NCI-H2227 (cell line): ENCODE measurements around the gene GLIS1.
A peak's percentile ranks its signal among the peaks of the same experiment; 100 is the strongest.

Source experiments
- DNase-seq: peaks from one replicate; lab custom pipeline; 2025; ENCODE audit not compliant: unreplicated experiment; lab: John Stamatoyannopoulos, UW

The GLIS1 gene

DNA sequence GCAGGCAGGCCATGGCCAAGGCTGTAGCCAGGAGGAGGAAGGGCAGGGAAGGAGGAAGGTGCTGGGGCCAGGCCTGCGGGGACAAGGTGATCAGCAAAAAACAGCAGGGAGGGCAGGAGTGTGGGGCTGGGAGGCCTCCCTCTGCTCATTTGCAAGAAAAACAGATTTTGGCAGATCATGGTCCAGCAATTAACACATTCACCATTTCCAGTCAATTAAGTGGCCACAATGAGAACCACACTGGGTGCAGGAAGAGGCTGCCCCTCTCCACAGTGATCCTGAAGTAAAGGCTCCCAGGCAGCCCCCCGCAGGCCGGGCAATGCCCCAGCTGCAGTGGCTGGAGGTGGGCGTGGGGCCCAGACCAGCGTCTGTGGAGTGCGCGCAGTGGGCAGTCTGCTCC, 225.1 kb downstream of the GLIS1 start:
- DNase-seq = no peak

DNA sequence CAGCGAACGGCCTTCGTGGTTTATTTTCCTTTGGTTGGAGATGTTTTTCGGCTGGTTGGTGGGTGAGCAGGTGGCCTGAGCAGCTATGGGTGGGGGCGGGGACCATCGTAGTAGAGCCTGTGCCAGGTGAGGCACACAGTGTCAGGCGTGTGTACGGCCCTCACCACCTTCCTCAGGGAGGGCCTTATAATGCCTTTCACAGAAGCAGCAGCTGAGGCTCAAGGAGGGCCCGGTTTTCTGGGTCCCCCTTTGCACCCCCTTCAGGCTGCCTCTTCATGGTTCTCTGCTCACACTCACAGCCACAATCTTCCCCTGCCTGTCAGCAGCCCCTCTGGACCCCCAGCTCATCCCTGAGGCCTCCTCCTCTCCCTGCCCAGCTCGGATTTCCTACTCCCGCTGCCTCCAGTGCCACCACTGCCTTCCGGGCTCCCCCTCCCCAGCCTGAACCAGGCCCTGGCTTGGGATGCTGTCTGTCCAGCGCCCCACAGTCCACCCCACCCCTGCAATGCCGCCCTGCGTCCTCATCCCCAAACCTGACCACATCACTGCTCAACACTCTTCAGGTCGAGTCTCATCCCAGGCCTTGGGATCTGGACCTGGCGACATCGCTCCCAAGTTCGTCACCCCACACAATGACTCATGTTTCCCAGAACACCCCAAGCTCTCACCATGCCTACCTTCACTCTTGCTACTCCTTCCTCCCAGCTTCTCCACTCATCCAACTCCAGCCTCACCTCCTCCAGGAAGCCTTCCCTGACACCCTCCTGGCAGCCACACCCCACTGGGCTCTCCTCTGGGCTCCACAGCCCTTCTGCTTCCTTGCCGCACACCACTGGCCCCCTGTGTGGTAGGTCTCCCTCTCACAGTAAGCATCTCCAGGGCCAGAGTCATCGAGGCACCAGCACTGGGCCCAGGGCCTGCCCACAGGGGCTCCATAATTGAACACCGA, 225.9 kb downstream of the GLIS1 start:
- no peak for DNase-seq

DNA sequence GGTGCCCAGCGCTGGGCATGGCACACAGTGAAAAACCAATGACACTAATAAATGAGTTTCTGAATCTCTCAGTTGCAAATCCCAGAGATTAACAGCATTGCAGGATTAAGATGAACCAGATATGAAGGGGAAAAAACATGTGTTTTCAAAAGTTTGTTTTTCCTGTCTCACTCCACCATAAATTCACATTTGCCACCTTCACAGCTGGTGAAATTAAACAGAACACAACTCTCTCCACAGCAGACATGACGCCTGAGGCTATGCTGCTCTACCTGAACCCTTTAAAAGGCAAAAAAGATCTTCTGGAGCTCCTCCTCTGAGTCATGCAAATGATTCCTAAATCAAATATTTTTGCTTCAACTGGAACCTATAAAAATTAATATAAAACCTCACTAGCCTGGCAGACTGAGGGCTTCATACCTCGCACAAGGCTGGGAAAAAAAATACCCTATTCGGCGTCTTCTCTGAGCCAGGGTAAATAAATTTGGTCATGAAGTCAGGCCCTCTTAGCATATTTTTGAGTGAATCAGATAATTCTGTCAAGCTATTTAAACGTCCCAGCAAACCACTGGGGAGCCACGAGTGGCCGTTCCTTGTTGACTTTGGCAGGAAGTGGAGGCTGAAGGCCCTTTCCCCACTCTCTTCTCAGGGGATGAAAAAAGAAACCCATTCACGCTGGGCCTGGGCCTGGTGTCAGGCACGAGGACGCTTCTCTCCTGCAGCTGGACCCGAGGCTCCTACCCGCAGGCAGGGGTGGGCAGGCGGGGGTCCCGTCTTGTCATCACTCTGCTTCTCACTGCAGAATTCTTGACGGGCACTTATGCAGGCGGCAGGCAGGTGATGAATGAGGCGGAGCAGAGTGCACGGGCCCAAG, 226.8 kb downstream of the GLIS1 start:
- DNase-seq = no peak

DNA sequence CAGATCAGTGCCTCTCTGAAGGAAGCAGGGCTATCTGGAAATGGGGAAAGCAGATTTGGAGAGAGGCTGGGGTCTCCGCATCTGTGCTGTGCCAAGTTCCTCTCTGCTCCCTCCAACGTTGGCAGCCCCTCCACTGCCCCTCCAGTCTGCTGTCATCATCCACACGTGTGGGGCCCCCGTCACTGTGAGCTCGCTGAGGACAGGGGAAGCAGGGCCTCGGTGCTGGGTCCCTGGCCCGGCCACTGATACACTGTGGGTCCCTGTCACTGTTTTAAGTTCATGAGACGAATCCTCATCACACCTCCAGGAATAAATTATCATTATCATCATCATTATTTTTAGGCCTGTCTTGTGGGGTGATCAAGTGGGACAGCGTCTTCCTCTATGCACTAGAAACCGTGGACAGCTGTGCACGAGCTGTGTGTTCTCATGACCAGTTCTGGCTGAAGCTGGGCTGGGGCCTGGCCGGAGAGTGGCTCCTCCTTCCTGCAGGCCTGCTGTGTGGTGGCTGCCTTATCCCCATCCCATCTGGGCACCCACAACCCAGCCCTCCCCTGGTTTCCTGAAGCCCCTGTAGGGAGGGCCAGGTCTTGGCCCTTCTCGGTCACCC, 227.5 kb downstream of the GLIS1 start:
- DNase-seq = no peak

DNA sequence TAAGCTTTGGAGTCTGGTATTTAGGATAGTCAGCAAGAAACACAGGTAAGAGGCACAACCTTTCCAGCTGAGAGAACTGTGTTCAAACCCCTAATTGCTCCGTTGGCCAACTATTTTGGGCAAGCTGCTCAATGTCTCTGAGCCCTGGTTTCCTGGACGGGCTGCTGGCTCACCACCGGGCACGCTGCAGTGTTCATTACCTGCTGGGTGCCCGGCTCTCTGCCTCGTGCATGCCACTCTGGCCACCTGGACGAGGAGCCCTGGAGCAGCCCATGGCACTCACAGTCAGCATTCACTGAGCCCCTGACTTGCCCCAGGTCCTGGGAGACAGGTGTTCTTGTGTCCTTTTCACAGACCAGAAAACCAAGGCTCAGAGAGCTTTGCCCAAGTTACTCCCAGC, 228.7 kb downstream of the GLIS1 start:
- DNase-seq = no peak

DNA sequence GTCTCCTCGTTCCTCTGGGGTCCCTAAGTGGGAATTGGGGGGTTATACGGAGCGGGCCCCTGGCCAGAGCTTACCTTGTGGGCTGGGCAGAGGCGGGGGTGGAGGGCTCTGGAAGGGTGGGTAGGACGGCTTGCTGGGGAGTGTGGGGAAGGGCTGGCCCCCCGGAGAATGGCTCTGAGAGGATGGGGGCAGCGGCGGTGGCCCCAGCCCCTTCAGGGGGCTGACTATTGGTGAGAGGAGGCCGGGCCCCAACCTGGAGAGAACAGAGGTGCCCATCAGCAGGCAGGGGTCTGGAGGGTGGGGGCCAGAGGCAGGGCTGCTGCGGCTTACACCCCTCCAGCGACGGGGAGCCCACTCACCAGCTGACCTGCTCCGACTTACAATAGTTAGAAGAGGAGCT, 229.2 kb downstream of the GLIS1 start:
- DNase-seq = no peak

DNA sequence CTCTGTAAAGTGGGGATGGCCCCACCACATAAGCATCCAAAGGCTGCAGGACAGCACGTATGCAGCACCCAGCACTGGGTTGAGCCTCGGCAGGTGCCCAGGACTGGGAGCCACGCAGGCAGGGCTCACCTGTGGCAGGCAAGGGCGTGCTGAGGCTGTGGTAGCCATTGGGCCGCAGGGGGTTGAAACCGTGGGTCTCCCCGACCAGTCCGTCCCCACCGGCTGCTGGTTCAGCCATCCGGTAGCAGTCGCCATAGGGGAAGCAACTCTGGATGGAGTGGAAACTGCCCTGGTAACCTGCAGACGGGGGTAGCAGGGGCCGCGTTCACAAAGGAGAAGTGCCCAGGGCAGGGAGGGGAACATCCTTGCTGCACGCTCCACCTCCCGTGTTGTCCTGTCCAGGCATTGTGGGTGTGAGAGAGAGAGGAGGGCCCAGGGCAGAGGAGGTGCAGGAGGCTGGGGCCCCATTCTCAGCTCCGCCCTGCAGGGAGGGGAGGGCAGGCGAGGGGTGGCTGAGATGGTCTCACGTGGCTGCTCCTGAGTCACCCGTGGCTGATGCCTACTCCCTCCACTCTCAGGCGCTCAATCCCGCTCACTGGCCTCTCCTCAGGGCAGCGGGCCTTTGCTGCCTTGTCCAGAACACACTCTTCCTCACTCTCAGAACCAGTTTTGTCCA, 229.8 kb downstream of the GLIS1 start:
- DNase-seq = no peak

DNA sequence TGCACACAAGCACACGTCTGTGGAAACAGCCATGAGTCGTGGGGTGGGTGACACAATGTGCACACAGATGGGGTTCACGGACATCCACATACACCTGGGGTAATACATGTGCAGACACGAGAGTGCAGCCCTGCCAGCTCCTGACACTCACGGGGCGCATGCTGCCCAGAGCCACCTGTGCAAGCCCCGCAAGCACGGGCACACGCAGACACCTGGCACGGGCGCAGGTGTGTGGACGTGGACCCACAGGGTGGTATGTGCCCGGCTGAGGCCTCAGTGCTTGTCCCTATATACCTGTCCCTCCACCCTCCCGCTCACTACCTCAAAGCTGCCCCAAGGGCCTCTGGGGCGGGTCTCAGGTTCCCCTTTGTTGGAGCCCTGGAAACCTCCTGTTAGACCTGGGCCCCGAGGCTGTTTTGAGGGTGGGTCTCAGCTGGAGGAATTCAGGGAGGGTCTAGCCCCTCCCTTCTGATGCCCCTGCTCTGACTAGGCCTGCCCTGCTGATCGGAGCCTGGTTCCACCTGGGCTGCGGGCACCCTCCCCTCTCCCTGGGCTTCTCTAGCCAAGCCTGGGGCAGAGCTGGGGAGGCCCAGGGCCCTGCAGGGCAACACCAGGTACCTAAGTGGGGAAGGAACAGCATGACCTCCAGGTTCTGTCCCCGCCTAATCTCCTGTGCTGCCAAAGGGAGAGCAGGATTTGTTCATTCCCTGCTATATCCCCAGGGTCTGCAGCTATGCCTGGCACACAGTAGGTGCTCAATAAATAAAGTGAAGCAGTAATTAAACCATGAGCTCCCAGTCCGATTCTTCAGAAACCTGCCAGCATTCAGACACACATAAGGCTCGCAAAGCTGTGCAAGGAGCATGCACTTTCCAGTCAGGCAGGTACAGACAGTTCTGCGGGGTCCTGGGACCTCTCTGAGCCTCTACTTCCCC, 230.6 kb downstream of the GLIS1 start:
- DNase-seq = no peak

DNA sequence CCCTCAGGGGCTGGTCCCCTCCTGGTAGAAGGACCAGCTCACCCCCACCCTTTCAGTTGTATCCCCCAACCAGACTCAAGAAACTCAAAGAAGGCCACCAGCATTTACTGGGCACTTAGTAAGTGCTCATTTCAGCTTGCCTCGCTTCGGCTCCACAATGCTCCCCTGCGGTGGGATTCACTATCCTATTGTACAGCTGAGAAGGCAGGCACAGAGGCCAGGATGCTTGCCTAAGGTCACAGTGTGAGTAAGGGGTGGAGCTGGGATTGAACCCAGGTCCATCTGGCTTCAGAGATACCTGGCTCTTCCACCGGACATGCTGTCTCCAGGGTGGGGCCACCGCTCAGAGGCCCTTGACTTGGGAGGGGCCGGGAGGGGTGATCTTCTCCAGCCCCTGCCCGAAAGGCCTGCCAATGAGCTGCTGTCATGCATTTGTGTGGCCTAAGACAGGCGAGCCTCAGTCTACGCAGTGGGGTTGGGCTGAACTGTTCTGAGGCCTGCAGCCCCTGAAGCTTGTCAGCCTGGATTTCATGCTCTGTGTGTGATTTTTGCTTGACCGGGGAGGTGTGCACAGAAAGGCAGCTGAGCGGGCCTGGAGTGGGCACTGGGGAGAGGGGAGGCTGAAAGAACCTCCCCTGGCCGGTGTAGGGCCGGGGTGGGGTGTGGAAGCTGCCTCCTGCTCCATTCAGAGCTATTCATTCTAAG, 231.7 kb downstream of the GLIS1 start:
- DNase-seq = no peak

DNA sequence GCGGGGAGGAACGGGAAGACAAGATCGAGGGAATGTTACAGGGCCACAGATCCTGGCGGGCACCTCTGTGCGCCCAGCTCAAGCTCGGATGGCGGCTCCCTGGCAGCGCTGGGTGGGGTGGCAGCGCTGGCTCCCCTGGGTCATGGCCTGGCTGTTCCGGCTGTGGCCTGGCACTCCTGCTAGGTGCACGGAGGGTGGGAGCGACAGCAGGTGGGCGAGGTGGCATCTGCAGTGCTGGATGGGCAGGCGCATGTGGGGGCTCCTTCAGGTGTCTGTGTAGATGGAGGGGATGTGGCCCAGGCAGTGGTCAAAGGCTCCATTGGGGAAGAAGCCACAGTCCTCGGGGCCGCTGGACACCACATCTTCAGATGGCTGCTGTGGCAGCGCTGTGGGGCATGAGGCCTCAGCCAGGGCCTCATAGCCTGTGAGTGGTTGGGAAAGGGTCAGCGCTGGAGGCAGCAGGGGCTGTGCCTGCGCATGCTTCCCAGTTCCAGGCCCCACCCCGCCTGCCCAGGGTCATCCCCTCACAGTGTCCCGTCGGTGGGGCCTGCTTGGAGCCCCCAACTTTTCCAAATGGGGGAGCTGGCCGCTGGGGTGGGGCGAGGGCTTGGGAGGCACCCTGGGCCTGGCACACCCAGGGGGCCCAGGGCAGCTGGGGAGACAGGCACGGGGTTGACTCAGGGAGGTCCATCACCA, 232.5 kb downstream of the GLIS1 start:
- DNase-seq = no peak

DNA sequence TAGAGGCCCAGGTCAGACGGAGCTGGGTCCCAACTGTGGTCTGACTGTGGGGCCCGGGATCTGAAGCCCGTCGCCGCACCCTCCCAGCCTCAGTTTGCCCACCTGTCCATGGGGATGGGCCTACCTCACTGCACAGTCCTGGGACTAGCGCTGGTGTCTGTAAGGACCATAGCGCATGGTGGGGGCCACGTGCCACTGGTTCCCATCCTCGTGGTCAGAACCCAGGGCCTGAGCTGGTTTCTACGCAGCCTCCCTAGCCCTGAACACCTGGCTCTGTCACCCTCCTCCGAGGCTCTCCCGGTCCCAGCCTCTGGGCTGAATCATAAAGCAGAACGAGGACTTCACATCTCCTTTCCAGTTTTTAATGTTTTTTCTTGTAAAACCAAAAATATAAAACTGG, 233.1 kb downstream of the GLIS1 start:
- no peak for DNase-seq

DNA sequence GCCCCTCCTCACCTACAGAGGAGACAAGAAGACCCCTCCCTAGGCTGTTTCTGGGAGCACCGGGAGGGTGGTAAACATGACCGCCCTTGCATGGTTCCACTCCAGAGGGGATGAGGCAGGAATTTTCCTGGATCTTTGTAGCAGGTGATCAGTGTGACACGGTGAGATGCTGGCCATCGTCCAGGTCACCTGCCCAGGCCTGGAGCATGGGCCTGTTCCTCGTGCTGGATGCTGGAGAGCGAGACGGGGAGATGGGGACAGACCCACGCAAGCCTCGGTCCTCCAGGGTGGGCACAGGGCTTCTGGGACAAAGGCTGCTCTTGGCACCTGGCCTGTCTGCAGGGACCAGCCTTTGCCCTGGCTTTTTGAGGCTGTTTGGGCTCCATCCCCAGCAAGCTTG, 233.6 kb downstream of the GLIS1 start:
- DNase-seq = no peak

DNA sequence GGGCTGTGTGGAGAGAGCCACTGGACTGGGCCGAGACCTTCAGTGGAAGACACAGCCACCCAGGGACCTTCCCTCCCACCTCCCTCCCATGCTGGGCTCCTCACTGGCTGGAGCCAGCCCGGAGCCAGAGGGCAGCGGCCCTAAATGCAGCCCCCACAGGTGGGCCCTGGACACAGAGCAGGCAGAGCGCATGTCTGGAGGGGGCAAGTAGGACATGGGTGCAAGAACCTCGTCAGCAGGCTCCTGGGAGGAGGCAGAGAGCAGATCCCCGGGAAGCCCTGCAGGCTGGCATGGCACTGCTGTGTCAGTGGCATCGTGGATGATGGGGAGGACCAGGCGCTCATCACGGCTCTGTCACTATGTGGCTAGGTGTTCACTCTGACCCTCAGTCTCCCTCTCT, 234.1 kb downstream of the GLIS1 start:
- DNase-seq = no peak

DNA sequence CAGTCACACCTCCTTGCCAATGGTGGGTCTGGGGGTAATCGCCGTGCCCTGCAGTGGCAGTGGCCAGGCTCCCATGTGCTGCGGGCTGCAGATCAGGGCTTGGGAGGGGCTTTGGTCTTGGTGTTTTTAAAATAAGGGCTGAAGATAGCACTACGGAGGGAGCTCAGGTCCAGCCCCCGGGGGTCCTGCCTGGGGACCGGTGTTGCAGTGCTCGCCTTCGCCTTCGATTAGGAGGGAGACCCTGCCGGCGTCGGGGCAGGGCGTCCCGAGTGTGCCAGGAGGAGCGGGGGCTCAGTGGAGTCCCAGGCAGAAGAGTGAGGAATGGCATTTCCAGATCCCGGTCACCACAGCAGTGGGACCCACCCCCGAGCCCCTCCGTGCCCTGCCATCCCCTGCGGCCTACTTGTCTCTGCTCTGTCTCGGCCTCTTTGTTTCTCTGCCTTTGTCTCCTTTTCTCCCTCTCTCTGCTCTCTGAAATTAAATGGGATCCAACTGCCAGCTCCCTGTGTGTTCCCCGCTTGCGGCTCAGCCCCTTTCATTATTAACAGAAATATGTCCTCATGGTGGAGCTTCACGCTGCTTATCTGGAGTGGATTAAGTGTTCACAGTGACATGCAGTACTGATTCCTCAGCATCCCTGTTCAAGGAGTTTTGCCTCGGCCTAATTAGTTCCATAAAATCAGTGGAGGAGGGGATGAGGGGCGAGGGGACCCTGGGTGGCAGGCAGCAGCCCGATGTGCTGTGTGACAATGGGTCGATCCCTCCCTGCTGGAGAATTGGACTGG, 235.3 kb downstream of the GLIS1 start:
- DNase-seq = peak; percentile 13

DNA sequence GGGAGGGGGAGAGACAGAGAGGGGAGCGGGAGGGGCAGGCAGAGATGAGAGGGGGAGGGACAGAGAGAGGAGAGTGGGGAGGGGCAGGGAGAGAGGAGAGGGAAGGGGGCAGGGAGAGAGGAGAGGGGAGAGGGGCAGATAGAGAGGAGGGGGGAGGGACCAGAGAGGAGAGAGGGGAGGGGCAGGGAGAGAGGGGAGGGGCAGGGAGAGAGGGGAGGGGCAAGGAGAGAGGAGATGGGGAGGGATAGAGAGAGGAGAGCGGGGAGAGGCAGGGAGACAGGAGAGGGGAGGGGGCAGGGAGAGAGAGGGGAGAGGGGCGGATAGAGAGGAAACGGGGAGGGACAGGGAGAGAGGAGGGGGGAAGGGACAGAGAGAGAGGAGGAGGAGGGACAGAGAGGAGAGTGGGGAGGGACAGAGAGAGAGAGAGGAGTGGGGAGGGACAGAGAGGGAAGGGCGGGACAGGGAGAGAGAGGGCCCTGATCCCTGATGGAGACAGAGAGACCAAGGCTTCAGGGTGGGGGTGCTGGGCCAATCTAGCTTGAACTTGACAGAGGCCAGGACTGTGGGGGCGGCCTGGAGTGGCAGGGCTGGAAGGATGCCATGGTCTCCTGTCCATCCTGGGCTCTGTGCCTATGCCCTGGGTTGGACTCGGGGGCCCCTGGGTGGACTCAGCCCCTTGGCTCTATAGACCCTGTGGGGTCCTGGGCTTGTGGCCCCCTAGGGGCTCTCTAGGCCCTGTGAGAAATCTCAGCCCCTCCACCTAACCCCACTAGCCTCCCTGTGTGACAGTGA, 236.1 kb downstream of the GLIS1 start:
- DNase-seq = no peak

DNA sequence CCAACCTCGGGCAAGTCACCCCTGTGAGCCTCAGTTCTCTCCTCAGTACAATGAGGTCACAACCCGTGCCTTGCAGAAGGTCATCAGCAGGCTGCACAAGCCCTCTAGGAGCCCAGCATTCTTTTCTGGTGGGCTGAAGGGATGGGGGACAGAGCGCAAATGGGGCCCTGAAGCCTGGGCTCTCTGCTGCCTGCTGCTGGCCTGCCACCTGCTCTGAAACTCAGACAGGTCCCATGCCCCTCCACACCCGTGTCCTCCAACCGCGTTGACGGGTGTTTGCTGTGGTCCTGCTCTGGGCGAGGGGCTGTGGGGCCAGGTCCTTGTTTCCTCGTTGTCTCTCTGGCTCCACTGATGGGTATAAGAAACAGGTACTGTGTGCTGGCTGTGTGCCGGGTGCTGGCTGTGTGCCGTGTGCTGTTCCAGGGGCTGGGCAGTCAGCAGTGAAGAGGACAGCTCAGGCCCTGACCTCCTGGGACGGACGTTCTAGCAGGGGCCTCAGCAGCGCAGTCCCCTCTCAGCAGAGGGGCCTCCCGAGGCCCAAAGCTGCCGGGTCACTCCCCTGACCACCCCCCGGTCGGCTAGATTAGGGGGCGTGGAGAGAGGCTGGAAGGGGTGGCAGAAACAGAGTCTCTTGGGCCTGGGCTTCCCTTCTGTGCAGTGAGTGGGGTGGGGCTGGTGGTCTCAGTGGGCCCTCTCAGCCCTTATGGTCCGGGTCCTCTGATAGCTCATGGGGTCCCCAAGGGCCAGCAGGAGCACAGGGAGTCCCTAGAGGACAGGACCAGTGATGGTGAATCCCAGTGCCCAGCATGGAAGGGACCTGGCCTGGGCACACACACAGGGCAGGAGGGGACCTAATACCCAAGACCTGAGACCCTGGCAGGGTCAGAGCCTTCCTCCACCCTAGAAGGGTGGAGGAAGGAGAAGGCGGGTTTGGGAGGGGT, 237.6 kb downstream of the GLIS1 start:
- DNase-seq = no peak
